NCI-H1048 (cell line): ENCODE data around the gene STRADA.

Source experiments
- DNase-seq: peaks from one replicate; lab custom pipeline; 2025; lab: John Stamatoyannopoulos, UW

The STRADA gene, protein sequence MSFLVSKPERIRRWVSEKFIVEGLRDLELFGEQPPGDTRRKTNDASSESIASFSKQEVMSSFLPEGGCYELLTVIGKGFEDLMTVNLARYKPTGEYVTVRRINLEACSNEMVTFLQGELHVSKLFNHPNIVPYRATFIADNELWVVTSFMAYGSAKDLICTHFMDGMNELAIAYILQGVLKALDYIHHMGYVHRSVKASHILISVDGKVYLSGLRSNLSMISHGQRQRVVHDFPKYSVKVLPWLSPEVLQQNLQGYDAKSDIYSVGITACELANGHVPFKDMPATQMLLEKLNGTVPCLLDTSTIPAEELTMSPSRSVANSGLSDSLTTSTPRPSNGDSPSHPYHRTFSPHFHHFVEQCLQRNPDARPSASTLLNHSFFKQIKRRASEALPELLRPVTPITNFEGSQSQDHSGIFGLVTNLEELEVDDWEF

GRCh38 chr17:63741408-63742173 lies at the start of gene STRADA:
TSS of gene STRADA (minus strand) at chr17:63741799. CDS start at chr17:63728369, 13,430 bp downstream.
- peak; percentile 94 for DNase-seq

GRCh38 chr17:63790057-63790456 lies 48.5 kb upstream of the STRADA start:
- no peak for DNase-seq

- DNase-seq, result no peak
Observed at GRCh38 chr17:63786971-63787711, 45.5 kb upstream of the STRADA start.

DNA sequence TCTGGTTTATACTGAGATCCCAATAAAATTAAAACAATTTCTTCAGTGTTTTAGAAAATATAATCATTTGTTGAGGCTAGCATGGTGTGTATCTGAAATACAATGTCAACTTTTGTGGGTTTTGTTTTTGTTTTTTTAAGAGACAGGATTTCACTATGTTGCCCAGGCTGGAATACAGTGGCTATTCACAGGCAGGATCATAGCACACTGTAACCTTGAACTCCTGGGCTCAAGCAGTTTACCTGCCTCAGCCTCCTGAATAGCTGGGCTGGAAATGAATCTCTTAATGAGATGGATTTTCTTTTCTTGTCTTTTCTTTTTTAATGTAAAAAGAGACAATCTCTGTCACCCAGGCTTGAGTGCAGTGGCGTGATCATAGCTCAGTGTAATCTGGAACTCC lies 44.5 kb upstream of the STRADA start:
- DNase-seq, result no peak

GRCh38 chr17:63785556-63785955 lies 44.0 kb upstream of the STRADA start:
- DNase-seq, result no peak

DNA sequence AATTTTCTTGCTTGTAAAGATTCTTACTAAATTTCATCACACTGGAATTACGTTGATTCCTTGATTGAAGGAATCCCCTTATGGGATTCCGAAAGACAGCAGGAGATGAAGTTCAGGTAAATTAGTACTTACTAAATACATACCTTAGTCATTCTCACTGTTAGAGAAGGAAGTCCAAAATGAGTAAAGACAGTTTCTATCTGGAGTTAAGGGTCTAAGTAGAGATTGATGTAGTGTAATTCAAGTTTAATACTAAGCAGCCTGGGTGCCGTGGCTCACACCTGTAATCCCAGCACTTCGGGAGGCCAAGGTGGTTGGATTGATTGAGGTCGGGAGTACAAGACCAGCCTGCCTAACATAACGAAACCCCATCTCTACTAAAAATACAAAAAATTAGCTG lies 41.9 kb upstream of the STRADA start:
- no peak for DNase-seq

DNA sequence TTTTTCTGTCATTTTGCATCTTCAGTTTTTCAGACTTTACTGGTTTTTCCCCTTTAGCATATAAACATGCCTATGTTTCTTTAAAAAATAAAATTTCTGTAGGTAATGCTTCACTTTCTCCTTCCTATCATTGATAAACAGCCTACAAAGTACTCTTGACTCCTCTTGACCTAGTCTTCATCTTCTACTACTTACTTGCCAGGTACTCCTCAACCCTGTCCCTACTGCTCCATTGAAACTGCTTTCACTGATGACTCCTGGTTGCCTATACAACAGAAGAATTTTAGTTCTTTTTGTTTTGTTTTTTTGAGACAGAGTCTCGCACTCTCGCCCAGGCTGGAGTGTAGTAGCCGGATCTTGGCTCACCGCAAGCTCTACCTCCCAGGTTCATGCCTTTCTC lies 39.3 kb upstream of the STRADA start:
- DNase-seq, result no peak

DNA sequence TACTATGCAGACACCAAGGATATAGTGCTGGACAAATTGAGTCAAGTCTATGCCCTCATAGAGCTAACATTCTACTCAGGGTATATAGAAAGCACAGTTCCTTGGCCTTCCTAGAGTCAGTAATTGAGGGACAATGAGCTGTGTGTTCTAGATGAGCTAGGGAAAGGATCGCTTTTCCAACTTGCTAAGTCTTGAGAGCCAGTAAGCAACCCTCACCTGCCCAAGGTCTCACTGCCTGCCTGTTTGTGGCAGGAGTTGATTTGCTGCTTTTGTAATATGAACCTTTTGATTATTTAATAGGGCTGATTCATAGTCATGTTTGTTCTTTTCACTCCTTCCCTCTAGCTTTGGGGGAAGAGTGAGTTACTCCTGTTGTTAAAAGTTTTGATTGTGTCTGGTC lies 38.9 kb upstream of the STRADA start:
- DNase-seq, result no peak

DNA sequence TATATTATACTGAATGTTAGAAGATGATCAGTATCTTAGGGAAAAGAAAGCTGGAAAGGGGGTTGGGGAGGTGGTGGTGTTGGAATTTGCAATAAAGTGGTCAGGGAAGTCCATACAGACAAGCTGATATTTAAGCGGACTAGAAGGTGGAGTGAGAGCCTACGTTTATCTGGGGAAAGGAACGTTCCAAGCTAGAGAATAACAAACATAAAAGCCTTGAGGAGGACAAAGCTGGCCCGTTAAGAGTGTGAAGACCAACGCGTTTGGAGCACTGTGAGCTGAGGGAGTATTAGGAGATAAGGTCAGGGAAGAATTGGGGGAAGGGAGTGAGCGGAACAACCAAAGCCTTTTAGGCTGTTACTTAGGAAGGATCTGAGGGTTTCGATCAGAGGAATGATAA lies 33.8 kb upstream of the STRADA start:
- no peak for DNase-seq

GRCh38 chr17:63774969-63775265 lies 33.3 kb upstream of the STRADA start:
- no peak for DNase-seq

DNA sequence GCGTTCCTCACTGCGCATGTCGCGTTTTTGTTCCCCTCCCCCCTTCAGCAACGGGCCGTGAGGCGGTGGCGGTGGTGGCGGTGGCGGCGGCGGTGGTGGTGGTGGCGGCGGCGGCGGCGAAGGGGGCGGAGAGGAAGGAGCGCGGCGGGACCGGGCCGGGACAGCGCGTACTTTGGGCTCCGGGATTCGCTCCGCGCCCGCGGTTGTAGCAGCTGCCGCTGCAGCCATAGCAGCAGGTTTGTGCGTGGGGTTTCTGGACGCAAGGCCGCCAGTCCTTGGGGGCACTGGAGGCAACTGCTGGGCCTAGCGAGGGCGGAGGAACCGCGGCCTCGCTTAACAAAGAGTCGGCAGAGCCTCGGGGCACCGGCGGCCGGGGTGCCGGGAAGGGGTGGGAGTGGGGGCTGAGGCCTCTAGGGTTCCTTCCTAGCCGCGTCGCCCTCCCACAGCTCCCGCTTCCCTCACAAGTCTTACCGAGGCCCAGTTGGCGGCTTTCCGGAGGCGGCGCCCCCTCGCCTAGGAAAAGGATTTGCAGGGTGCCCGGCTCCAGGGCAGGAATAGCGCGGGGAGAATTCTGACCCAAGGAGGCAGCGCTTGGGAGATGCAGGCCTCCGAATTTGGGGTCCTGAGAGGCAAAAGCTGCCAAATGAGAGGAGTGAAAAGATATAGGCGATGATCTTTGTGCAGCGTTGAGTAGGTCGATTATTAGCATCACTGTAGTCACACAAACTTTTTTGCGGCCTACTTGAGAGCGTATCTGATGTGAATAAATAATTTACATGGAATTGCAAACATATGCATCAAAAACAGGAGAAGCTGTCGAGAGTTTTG lies 32.8 kb upstream of the STRADA start, which contains the start of gene DDX42:
Gene DDX42, plus strand, starts transcription at position 30 of the 828 bp plus-strand sequence. CDS start 12,880 bp downstream, outside the sequence.
- no peak for DNase-seq

DNA sequence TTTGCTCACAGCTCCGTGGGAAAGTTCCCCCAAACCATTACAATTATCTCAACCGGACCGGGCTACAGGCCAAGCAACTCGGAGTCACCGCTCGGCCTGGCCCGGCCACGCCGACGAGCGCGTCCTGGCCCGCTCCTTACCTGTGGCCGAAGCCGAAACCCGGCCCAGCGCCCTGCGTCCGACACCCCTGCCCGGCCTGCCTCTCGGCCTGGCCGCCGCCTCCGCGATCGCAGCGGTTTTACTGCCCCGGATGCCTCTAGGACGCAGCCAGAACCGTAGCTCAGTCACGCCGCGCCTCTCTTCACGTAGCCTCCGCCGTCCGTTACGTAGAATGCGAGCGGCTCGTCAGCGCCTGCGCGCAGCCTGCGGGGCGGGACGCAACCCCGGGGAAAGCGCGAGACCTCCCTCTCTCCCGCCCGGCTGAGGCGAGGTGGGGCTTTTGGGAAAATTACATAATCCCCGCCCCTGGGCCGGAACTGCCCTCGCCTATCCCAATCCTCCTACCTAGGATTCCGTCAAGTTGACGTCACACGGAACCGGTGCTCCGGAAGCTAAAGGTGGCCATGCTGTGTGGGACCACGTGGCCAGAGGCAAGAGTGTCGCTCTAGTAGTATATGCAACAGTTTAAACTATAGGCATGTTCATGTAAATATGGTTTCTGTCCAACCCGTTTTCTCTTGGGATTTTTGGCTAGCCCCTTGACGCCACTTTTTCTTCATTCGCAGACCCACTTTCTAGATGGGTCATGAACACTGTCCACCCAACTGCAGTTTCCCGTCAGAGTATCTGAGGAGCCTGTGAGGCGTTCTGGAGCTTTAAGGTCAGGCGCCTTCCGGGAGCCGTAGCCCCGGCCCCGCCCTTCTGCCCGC lies 31.9 kb upstream of the STRADA start, which contains the start of gene CCDC47:
Gene CCDC47, minus strand, starts transcription at position 326 of the 869 bp plus-strand sequence. CDS start 7,422 bp downstream, outside the sequence.
- DNase-seq, result peak; percentile 98

DNA sequence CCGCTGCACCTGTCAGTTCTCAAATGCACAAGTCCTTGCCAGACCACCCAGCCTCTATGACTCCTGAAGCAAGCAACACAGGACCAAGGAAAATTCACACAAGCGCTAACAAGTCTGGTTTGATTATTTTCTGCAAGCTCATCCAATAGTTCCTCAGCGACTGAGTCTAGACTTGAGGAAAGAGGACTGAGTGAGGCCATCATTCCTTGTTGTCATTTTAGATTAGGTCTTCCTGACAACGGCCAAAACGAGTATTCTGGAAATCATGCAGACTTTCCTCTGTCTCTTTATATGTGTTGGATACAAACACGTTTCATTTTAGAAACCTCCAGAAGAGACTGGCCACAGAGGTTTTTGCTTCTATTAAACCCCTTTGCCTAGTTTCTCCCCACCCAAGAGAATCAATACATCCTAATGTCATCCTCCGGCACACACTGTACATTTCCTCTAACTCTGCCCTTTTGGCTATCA lies 31.2 kb upstream of the STRADA start:
- DNase-seq, result no peak

- DNase-seq, result no peak
Observed at GRCh38 chr17:63768433-63768832, 26.8 kb upstream of the STRADA start.

DNA sequence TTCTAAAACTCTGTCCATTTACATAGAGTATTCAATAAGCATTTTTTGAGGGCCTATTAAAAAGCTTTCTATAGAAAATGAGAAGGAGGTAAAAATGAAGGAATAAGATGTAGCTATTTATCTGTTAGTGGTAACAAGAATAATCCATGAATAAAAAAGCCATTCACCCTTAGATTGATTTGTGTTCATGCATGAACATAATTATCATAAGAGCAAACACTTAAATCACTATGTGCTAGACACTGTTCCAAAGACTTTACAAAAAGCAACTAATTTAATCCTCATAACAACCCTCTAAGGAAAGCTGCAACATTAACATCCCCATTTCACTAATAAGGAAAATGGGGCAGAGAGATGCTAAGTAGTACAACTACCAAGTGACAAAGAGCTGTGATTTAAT lies 25.2 kb upstream of the STRADA start:
- no peak for DNase-seq

- no peak for DNase-seq
Observed at GRCh38 chr17:63764716-63765115, 23.1 kb upstream of the STRADA start.

DNA sequence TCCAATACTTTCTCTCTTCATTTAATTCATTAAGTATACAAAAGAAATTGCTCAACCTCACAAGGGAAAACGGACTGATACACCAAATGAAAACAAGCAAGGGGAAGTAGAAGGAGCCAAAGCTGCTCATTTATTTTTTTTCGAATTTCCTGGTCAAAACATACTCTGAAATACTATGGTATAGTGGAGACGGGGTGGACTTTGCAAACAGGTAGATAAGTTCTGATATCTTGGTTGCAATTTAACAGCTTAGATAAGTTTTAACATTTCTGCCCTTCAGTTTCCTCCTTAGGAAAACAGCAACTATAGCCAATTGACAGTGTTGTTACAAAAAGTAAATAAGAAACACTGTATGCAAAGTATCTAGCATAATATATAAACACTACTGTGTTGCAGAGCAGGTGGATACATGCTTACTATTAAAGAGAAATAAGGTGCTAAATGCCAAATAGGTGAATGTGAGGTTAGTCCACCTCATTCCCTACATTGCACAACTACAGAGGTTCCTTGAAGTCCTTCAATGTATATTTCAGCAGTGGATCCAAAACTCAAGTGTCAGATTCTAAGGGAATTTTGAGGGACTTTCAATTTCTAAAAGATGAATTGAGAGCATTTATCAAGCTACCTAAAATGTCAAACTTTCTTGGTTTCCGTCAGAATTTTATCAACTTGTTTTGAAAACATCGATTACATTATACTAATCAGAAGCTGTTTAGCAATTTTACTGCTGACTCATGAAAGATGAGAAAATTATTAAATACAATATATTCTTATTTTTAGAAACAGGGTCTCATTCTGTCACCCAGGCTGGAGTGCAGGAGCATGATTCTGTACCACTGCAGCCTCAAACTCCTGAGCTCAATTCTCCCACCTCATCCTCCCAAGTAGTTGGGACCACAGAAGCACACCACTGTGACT lies 20.8 kb upstream of the STRADA start:
- no peak for DNase-seq

DNA sequence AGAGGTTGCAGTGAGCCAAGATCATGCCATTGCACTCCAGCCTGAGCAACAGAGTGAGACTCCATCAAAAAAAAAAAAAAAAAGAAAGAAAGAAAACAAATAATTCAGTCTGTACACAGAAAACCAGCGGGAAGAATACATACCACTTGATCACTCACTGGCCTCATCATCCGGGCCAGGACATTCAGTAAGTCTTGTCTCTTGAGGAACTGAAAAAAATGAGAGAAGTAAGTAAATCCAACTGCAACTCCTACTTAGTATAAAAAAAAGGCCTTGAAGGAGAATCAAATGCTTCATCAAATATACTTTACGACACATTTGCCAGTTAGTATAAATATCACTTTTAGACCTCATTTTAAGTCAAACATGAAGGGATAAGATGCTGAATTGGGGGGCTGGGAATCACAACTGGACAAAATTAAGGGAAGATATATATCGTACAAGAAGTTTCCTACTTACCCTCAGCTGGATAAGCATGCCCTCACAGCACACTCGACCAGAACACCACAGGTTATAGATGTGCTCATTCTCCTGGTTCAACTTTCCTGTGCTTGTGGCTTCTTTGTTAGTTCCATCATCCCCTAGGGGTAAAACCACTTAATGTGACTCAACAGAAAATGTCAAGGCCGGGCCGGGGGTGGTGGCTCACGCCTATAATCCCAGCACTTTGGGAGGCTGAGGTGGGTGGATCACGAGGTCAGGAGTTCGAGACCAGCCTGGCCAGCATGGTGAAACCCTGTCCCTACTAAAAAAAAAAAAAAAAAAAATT lies 19.4 kb upstream of the STRADA start:
- no peak for DNase-seq

- DNase-seq, result no peak
Observed at GRCh38 chr17:63758428-63758827, 16.8 kb upstream of the STRADA start.
